ENCODE results near the gene ZMYND8. TPM values are rescaled to one million over a fixed set of nuclear protein-coding genes. Genes with fewer than 3 reads are reported as not detected.

ZMYND8 gene
- total RNA-seq, 1 donor from 2014 or later, result 109 TPM

- H3K4me3 Mint-ChIP-seq (ENCODE audit: unreplicated experiment), result no peak overlapping the region
- no peaks in the 10 kb centered on the region for H3K9me3 Mint-ChIP-seq (ENCODE audit: unreplicated experiment)
- no peak for TF ChIP-seq CTCF (IDR thresholded peaks at IDR 0.05; ENCODE audit: unreplicated experiment)
- H3K4me1 Mint-ChIP-seq (ENCODE audit: unreplicated experiment), result peaks cover 38% of the 10 kb centered on the region
- H3K36me3 Mint-ChIP-seq (ENCODE audit: low read depth, unreplicated experiment), result peaks cover 46% of the 10 kb centered on the region
- peaks cover 11% of the 10 kb centered on the region for H3K27me3 Mint-ChIP-seq (ENCODE audit: unreplicated experiment)
- H3K27ac Mint-ChIP-seq (ENCODE audit: unreplicated experiment), result peak overlapping the region; percentile 28
- DNase-seq (ENCODE audit: low spot score), result no peak
These were observed 26.4 kb downstream of the ZMYND8 start for GRCh38 chr20:47330071-47330470.

GRCh38 chr20:47328129-47328528 lies 28.4 kb downstream of the ZMYND8 start:
- H3K9me3 Mint-ChIP-seq (ENCODE audit: unreplicated experiment), result no peaks in the 10 kb centered on the region
- H3K4me3 Mint-ChIP-seq (ENCODE audit: unreplicated experiment), result no peak overlapping the region
- no peak for TF ChIP-seq CTCF (IDR thresholded peaks at IDR 0.05; ENCODE audit: unreplicated experiment)
- H3K27ac Mint-ChIP-seq (ENCODE audit: unreplicated experiment), result peak overlapping the region; percentile 52
- DNase-seq (ENCODE audit: low spot score), result no peak
- peaks cover 44% of the 10 kb centered on the region for H3K4me1 Mint-ChIP-seq (ENCODE audit: unreplicated experiment)
- H3K36me3 Mint-ChIP-seq (ENCODE audit: low read depth, unreplicated experiment), result peaks cover 46% of the 10 kb centered on the region
- peaks cover 9% of the 10 kb centered on the region for H3K27me3 Mint-ChIP-seq (ENCODE audit: unreplicated experiment)

GRCh38 chr20:47327711-47328110 lies 28.8 kb downstream of the ZMYND8 start:
- Mint-ChIP-seq H3K27me3 (ENCODE audit: unreplicated experiment) (peaks cover 10% of the 10 kb centered on the region), H3K27ac (ENCODE audit: unreplicated experiment) (peak overlapping the region; percentile 52), H3K4me1 (ENCODE audit: unreplicated experiment) (peaks cover 44% of the 10 kb centered on the region), H3K4me3 (ENCODE audit: unreplicated experiment) (no peak overlapping the region), H3K9me3 (ENCODE audit: unreplicated experiment) (no peaks in the 10 kb centered on the region), H3K36me3 (ENCODE audit: low read depth, unreplicated experiment) (peaks cover 42% of the 10 kb centered on the region)
- no peak for TF ChIP-seq CTCF (IDR thresholded peaks at IDR 0.05; ENCODE audit: unreplicated experiment)
- DNase-seq (ENCODE audit: low spot score), result no peak

GRCh38 chr20:47326658-47327268 lies 29.7 kb downstream of the ZMYND8 start:
- no peak for DNase-seq (ENCODE audit: low spot score)
- Mint-ChIP-seq H3K4me1 (ENCODE audit: unreplicated experiment) (peaks cover 37% of the 10 kb centered on the region), H3K36me3 (ENCODE audit: low read depth, unreplicated experiment) (peaks cover 36% of the 10 kb centered on the region), H3K27me3 (ENCODE audit: unreplicated experiment) (peaks cover 9% of the 10 kb centered on the region), H3K4me3 (ENCODE audit: unreplicated experiment) (peak overlapping the region; percentile 33), H3K27ac (ENCODE audit: unreplicated experiment) (peak overlapping the region; percentile 88), H3K9me3 (ENCODE audit: unreplicated experiment) (no peaks in the 10 kb centered on the region)
- no peak for TF ChIP-seq CTCF (IDR thresholded peaks at IDR 0.05; ENCODE audit: unreplicated experiment)

GRCh38 chr20:47325242-47325641 lies 31.3 kb downstream of the ZMYND8 start:
- peak overlapping the region; percentile 4 for H3K4me3 Mint-ChIP-seq (ENCODE audit: unreplicated experiment)
- peaks cover 38% of the 10 kb centered on the region for H3K4me1 Mint-ChIP-seq (ENCODE audit: unreplicated experiment)
- peaks cover 24% of the 10 kb centered on the region for H3K36me3 Mint-ChIP-seq (ENCODE audit: low read depth, unreplicated experiment)
- H3K27ac Mint-ChIP-seq (ENCODE audit: unreplicated experiment), result no peak overlapping the region
- no peak for TF ChIP-seq CTCF (IDR thresholded peaks at IDR 0.05; ENCODE audit: unreplicated experiment)
- peaks cover 13% of the 10 kb centered on the region for H3K27me3 Mint-ChIP-seq (ENCODE audit: unreplicated experiment)
- H3K9me3 Mint-ChIP-seq (ENCODE audit: unreplicated experiment), result no peaks in the 10 kb centered on the region
- no peak for DNase-seq (ENCODE audit: low spot score)
